ENCODE data around the gene TSPAN32.

Gene TSPAN32

DNA sequence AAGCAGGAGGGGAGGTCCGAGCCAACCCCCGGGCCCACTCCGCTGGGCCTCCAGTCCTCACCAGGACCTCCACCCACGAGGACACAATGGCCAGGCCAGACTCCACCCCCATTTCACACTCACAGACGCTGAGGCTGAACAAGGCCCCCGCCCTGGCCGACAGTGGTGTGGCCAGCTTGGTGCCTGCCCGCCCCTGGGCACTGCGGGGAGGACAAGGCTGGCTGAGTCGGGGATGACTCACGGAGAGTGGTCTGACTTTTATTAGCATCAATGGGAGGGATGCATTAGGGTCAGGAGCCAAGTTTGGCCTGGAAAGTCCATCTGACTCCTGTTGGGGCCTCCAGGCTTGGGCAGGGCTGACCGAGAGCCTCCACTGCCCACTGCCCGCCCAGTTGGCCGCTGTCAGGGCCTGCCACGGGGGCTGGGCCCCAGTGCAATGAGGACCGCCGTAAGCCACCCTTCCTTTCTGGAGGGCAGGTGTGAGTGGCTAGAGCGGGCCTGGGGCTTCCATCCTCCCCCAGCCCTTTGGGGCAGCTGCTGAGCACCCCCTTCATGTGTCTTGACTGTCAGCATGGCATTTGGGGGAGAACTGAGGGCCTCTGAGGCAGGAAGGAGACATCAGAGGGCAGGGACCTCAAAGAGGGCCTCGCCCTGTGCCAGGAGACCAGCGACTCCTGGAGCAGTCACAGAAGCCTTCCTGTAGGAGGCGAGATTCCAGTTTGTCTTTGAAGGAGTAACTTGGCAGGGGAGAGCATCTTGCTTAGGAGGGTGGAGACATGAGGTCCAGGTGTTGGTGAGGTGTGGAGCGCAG lies 10.6 kb downstream of the TSPAN32 start:
- no peak for DNase-seq (ENCODE audit: low read depth)
- no peak overlapping the region for H3K4me3 ChIP-seq (ENCODE audit: low read depth, low read length)

GRCh38 chr11:2313051-2313951 lies 11.5 kb downstream of the TSPAN32 start:
- no peak for DNase-seq (ENCODE audit: low read depth)
- no peak overlapping the region for H3K4me3 ChIP-seq (ENCODE audit: low read depth, low read length)

GRCh38 chr11:2314136-2314524 lies 12.3 kb downstream of the TSPAN32 start:
- no peak overlapping the region for H3K4me3 ChIP-seq (ENCODE audit: low read depth, low read length)
- DNase-seq (ENCODE audit: low read depth): no peak

- no peak for DNase-seq (ENCODE audit: low read depth)
- no peak overlapping the region for H3K4me3 ChIP-seq (ENCODE audit: low read depth, low read length)
These were observed 12.9 kb downstream of the TSPAN32 start for GRCh38 chr11:2314525-2315394.

DNA sequence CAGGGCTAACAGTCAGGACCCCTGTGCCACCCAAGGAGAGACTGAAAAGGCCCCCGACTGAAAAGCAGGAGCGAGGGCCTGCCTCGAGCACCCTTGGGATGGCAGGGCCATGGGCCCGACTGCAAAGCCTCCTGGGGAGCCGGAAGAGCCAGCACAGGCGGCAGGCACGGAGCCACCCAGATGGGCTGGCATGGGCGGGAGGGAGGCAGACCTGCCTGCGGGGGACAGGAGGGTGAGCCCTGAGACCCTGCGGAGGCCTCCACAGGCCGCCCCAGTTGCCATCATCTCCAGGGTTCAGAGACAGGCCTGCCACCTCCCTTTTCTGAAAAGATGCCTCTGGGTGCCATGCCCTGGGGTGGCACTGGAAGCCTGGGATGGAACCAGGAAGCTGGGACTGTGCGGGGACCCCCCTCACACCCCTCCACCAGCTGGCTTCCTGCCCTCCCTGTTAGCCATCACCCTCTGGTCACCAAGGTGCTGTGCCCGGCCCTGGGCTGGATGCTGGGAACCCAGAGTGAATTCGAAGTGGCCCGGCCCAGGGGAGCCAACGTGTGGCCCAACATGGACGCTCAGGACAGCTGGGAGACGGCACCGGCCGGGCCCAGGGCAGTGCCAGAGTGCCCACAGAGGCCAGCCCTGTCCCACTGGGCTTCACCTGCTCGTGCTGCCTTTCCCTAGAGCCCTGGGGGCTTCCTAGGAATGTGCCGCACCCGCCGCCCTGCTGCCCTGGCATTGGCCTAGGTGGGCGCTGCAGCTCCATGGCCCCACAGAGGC lies 13.8 kb downstream of the TSPAN32 start:
- H3K4me3 ChIP-seq (ENCODE audit: low read depth, low read length): no peak overlapping the region
- no peak for DNase-seq (ENCODE audit: low read depth)

GRCh38 chr11:2316169-2316962 lies 14.6 kb downstream of the TSPAN32 start:
- DNase-seq (ENCODE audit: low read depth): no peak
- H3K4me3 ChIP-seq (ENCODE audit: low read depth, low read length): no peak overlapping the region

GRCh38 chr11:2316963-2317244 lies 15.1 kb downstream of the TSPAN32 start:
- no peak overlapping the region for H3K4me3 ChIP-seq (ENCODE audit: low read depth, low read length)
- no peak for DNase-seq (ENCODE audit: low read depth)

DNA sequence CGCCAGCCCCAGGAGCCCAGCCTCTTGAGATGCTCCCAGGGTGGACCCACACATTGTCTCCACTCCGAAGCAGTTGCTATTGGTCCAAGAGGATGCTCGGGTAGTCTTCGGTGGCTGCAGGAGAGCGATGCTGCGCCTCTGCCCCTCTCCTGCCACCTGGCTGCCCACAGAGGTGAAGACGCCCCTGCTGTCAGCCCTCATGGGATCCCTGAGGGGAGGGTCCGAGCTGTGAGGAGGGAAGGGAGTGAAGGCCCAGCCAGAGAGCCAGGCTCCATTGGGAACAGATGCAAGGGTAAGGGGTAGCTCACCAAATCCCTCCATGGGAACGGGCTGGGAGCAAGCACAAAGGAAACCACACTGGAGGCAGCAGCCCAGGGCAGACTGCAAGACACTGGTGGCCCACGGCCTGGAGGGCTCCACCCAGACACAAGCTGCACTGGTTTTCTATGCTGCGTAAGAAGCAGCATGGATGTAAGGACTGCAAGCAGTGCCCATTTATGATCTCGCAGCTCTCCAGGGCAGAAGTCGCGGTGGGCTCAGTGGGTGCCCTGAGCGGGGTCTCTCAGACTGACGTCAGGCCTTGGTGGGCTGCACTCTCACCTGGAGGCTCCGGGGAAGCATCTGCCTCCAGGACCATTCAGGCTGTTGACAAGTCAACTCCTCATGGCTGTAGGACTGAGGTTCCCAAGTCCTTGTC lies 15.7 kb downstream of the TSPAN32 start:
- DNase-seq (ENCODE audit: low read depth): no peak
- H3K4me3 ChIP-seq (ENCODE audit: low read depth, low read length): no peak overlapping the region

GRCh38 chr11:2318123-2318522 lies 16.3 kb downstream of the TSPAN32 start:
- H3K4me3 ChIP-seq (ENCODE audit: low read depth, low read length): no peak overlapping the region
- no peak for DNase-seq (ENCODE audit: low read depth)

- no peak overlapping the region for H3K4me3 ChIP-seq (ENCODE audit: low read depth, low read length)
- no peak for DNase-seq (ENCODE audit: low read depth)
These were observed 16.9 kb downstream of the TSPAN32 start for GRCh38 chr11:2318707-2319106.

DNA sequence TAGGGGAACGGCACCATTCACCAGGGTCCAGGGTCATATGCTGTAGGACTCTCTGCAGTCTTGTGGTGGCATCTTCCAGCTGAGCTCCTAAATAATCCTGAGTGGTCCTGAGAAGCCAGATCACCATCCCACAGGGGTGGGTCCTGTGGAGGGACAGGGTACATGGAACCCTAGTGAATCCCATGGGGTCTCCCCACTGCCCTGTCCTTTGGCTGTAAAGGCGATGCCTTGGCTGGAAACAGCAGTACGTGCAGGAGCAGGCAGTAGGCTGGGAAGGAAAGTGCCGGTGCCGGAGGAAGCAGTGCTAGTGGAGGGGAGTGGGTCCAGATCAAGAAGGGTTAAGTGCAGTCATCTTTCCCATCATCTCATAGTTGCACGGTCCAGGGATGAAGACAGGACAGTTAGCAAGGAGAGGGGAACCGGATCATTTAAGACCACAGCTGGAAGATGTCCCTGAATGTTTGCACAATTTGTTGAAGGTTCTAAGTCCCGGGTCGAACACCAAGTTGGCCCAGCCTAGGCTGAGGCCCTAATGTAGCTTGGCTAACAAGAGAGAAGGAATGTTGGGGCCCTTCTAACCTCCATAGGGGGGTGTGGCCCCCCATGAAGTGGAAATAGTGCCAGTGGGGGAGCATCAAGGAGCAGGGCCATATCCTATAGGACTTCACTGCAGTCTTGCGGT lies 18.1 kb downstream of the TSPAN32 start:
- no peak for DNase-seq (ENCODE audit: low read depth)
- no peak overlapping the region for H3K4me3 ChIP-seq (ENCODE audit: low read depth, low read length)

- H3K4me3 ChIP-seq (ENCODE audit: low read depth, low read length): no peak overlapping the region
- no peak for DNase-seq (ENCODE audit: low read depth)
These were observed 18.9 kb downstream of the TSPAN32 start for GRCh38 chr11:2320568-2321310.

DNA sequence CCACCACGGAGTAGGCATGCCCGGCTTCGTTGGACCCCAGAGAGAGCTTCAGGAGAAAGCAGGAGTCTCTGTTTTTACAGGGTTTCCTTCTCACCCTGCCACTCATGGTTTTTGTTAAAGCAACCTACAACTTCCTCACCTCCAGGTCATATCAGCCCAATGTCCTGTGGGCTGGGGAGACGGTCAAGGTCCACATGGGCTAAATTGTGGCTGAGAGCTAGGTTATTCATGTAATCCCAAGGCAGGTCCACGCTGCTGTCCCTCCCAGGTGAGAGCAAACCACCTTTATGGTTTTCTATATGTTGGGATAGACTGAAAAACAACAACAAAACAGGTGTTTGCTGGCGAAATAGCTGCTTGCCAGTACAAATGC lies 19.5 kb downstream of the TSPAN32 start:
- DNase-seq (ENCODE audit: low read depth): no peak
- H3K4me3 ChIP-seq (ENCODE audit: low read depth, low read length): no peak overlapping the region

- no peak for DNase-seq (ENCODE audit: low read depth)
- no peak overlapping the region for H3K4me3 ChIP-seq (ENCODE audit: low read depth, low read length)
These were observed 23.3 kb downstream of the TSPAN32 start for GRCh38 chr11:2325123-2325522.

DNA sequence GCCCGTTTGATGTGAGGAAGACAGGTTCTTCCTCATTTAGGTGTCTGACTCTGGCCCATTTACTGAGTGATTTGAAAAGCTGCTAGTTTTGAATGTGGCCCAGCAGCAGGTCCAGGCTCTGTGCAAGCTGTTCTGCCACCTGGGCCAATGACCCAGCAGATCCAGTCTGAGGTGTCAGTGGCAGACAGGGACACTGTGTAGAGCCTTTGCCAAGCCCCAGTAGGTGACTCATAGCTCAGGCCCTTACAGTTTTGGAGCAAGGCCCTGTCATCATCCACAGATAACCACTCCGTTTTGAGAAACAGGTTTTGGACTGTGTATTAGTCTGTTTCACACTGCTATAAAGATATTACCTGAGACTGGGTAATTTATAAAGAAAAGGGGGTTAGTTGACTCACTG lies 23.9 kb downstream of the TSPAN32 start:
- H3K4me3 ChIP-seq (ENCODE audit: low read depth, low read length): no peak overlapping the region
- no peak for DNase-seq (ENCODE audit: low read depth)

- no peak overlapping the region for H3K4me3 ChIP-seq (ENCODE audit: low read depth, low read length)
- DNase-seq (ENCODE audit: low read depth): no peak
These were observed 25.2 kb downstream of the TSPAN32 start for GRCh38 chr11:2327032-2327431.

- no peak for DNase-seq (ENCODE audit: low read depth)
- H3K4me3 ChIP-seq (ENCODE audit: low read depth, low read length): no peak overlapping the region
These were observed 26.2 kb downstream of the TSPAN32 start for GRCh38 chr11:2328021-2328420.
